Mucosa of stomach (tissue), 1 donor: Measurements from ENCODE around the gene NUDT1.

Experiments used
- H3K27me3 ChIP-seq: one replicate; pipeline ENCODE4 v1.7.0; 2013; ENCODE audit warnings: mild to moderate bottlenecking, low read length; ENCODE audit not compliant: control insufficient read depth, insufficient read depth
- H3K36me3 ChIP-seq: one replicate; pipeline ENCODE4 v1.7.0; 2013; ENCODE audit warnings: low read length; ENCODE audit not compliant: control insufficient read depth, insufficient read depth
- H3K4me1 ChIP-seq: one replicate; pipeline ENCODE4 v1.7.0; 2013; ENCODE audit warnings: mild to moderate bottlenecking, low read length; ENCODE audit not compliant: control insufficient read depth, insufficient read depth
- H3K4me3 ChIP-seq: one replicate; pipeline ENCODE4 v1.7.0; 2013; ENCODE audit warnings: low read length
- H3K9ac ChIP-seq: one replicate; pipeline ENCODE4 v1.7.0; 2013; ENCODE audit warnings: mild to moderate bottlenecking, low read length, moderate library complexity
- H3K9me3 ChIP-seq: one replicate; pipeline ENCODE4 v1.7.0; 2013; ENCODE audit warnings: mild to moderate bottlenecking, low read length, moderate library complexity; ENCODE audit not compliant: control insufficient read depth
- donor health status: Pancreatic carcinoma.

The NUDT1 gene

GRCh38 chr7:2241580-2242540, at the start of gene NUDT1, which contains the start of gene MRM2:
Gene NUDT1 (plus strand): TSS chr7:2242226. CDS start chr7:2244575, 2,349 bp downstream.
Gene MRM2 (minus strand): TSS chr7:2242205. CDS start chr7:2242169, 36 bp downstream.
- H3K36me3 ChIP-seq, result no peaks in the 10 kb centered on the region
- H3K27me3 ChIP-seq, result no peaks in the 10 kb centered on the region
- peaks cover 19% of the 10 kb centered on the region for H3K4me1 ChIP-seq
- no peaks in the 10 kb centered on the region for H3K9me3 ChIP-seq
- peak within 1 kb of the TSS; percentile 80 for H3K9ac ChIP-seq
- H3K4me3 ChIP-seq, result peak within 1 kb of the TSS; percentile 77

- H3K4me3 ChIP-seq, result no peak overlapping the region
- H3K9me3 ChIP-seq, result no peaks in the 10 kb centered on the region
- H3K36me3 ChIP-seq, result no peaks in the 10 kb centered on the region
- no peaks in the 10 kb centered on the region for H3K4me1 ChIP-seq
- no peak overlapping the region for H3K9ac ChIP-seq
- no peaks in the 10 kb centered on the region for H3K27me3 ChIP-seq
These were observed 49.0 kb upstream of the NUDT1 start for GRCh38 chr7:2192831-2193534.

- no peak overlapping the region for H3K9ac ChIP-seq
These were observed 48.3 kb upstream of the NUDT1 start for GRCh38 chr7:2193575-2194305.

GRCh38 chr7:2195400-2196246, 46.4 kb upstream of the NUDT1 start:
- no peak overlapping the region for H3K9ac ChIP-seq
- no peaks in the 10 kb centered on the region for H3K4me1 ChIP-seq
- H3K36me3 ChIP-seq, result no peaks in the 10 kb centered on the region
- no peak overlapping the region for H3K4me3 ChIP-seq
- no peaks in the 10 kb centered on the region for H3K9me3 ChIP-seq
- no peaks in the 10 kb centered on the region for H3K27me3 ChIP-seq

More at GRCh38 chr7:2193575-2194305, 48.3 kb upstream of the NUDT1 start:
- no peaks in the 10 kb centered on the region for H3K4me1 ChIP-seq
- H3K36me3 ChIP-seq, result no peaks in the 10 kb centered on the region
- no peak overlapping the region for H3K4me3 ChIP-seq
- no peaks in the 10 kb centered on the region for H3K9me3 ChIP-seq
- no peaks in the 10 kb centered on the region for H3K27me3 ChIP-seq

GRCh38 chr7:2196381-2197378, 45.3 kb upstream of the NUDT1 start:
- H3K9ac ChIP-seq, result no peak overlapping the region
- H3K9me3 ChIP-seq, result no peaks in the 10 kb centered on the region
- H3K4me1 ChIP-seq, result no peaks in the 10 kb centered on the region
- H3K4me3 ChIP-seq, result no peak overlapping the region
- H3K27me3 ChIP-seq, result no peaks in the 10 kb centered on the region
- no peaks in the 10 kb centered on the region for H3K36me3 ChIP-seq

- Histone ChIP-seq H3K4me3 (no peak overlapping the region), H3K9ac (no peak overlapping the region), H3K27me3 (no peaks in the 10 kb centered on the region), H3K36me3 (no peaks in the 10 kb centered on the region), H3K9me3 (no peaks in the 10 kb centered on the region), H3K4me1 (no peaks in the 10 kb centered on the region)
These were observed 44.4 kb upstream of the NUDT1 start for GRCh38 chr7:2197436-2198155.

GRCh38 chr7:2198206-2198605, 43.8 kb upstream of the NUDT1 start:
- H3K27me3 ChIP-seq, result no peaks in the 10 kb centered on the region
- no peak overlapping the region for H3K9ac ChIP-seq
- no peaks in the 10 kb centered on the region for H3K36me3 ChIP-seq
- no peaks in the 10 kb centered on the region for H3K4me1 ChIP-seq
- no peaks in the 10 kb centered on the region for H3K9me3 ChIP-seq
- no peak overlapping the region for H3K4me3 ChIP-seq

- H3K36me3 ChIP-seq, result no peaks in the 10 kb centered on the region
- no peak overlapping the region for H3K9ac ChIP-seq
- H3K4me3 ChIP-seq, result no peak overlapping the region
- H3K4me1 ChIP-seq, result no peaks in the 10 kb centered on the region
- no peaks in the 10 kb centered on the region for H3K9me3 ChIP-seq
- no peaks in the 10 kb centered on the region for H3K27me3 ChIP-seq
These were observed 43.3 kb upstream of the NUDT1 start for GRCh38 chr7:2198760-2199159.

- no peak overlapping the region for H3K4me3 ChIP-seq
- no peak overlapping the region for H3K9ac ChIP-seq
- no peaks in the 10 kb centered on the region for H3K27me3 ChIP-seq
- no peaks in the 10 kb centered on the region for H3K36me3 ChIP-seq
- H3K9me3 ChIP-seq, result no peaks in the 10 kb centered on the region
- H3K4me1 ChIP-seq, result no peaks in the 10 kb centered on the region
These were observed 42.5 kb upstream of the NUDT1 start for GRCh38 chr7:2199528-2199927.

- H3K27me3 ChIP-seq, result no peaks in the 10 kb centered on the region
- H3K9me3 ChIP-seq, result no peaks in the 10 kb centered on the region
- no peak overlapping the region for H3K9ac ChIP-seq
- no peak overlapping the region for H3K4me3 ChIP-seq
- no peaks in the 10 kb centered on the region for H3K36me3 ChIP-seq
- no peaks in the 10 kb centered on the region for H3K4me1 ChIP-seq
These were observed 42.0 kb upstream of the NUDT1 start for GRCh38 chr7:2199956-2200583.
